ENCODE results near the gene MST1. TPM values are rescaled to one million over a fixed set of nuclear protein-coding genes. Genes with fewer than 3 reads are reported as not detected.

MST1 gene
- total RNA-seq, 1 experiment from 2014 or later = 13.8 TPM

DNA sequence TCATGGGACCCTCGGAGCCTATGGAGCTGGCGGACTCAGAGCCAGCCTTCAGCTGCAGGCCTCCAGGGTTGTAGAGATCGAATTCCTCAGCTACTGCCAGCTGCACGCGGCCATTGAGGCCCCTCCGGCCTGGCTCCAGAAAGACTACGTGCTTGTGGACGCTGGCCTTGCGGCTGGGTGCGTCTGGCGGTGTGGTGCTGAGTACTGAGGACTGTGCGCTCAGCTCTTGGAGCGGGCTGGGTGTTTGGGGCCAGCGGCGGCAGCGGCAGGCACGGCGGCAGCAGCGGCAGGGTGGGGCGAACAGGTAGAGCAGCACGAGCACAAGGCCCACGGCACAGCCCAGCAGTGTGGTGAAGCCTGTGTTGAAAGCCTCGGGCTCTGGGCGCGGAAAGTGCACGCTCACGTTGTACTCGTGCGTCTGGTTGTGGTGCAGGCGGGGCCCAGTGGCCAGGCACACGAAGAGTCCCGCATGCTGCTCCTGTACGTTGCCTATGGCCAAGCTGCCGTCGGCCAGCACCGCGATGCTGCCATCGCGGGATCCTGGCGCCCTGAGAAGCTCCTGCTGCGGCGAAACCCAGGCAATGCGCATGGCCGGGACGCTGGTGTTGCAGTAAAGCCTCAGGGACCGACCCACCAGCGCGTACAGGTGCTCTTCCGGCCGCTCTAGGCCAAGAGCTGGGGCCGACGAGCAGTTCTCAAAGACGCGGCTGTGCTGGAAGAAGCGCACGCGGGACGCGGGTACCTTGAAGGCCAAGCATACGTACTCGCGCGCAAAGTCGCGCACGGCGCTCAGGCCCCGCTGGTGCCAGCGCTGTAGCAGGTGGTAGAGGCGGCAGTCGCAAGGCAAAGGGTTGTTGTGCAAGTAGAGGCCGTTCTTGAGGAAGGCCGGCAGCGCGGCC is 28.9 kb upstream of the MST1 start (continued):
- TF ChIP-seq IRF1 (CRISPR knock-in tag; IDR thresholded peaks at IDR 0.05) = no peak
- no peak for TF ChIP-seq NFYB (CRISPR knock-in tag; conservative IDR thresholded peaks at IDR 0.05; ENCODE audit: low read depth)
- TF ChIP-seq, protein P1, sequence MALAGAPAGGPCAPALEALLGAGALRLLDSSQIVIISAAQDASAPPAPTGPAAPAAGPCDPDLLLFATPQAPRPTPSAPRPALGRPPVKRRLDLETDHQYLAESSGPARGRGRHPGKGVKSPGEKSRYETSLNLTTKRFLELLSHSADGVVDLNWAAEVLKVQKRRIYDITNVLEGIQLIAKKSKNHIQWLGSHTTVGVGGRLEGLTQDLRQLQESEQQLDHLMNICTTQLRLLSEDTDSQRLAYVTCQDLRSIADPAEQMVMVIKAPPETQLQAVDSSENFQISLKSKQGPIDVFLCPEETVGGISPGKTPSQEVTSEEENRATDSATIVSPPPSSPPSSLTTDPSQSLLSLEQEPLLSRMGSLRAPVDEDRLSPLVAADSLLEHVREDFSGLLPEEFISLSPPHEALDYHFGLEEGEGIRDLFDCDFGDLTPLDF (CRISPR knock-in tag; IDR thresholded peaks at IDR 0.05) = no peak
- 0 out of 2 replicates have a peak, but pooled peaks have one; percentile 39 for TF ChIP-seq ZNF671 (CRISPR knock-in tag; IDR thresholded peaks at IDR 0.05)
- TF ChIP-seq TCF7 (CRISPR knock-in tag; IDR thresholded peaks at IDR 0.05; ENCODE audit: low read depth) = 0 out of 2 replicates have a peak, but pooled peaks have one; percentile 52

GRCh38 chr3:49717211-49717958 is 28.1 kb upstream of the MST1 start:
- ChIA-PET POLR2A (no interaction called here), CTCF (interaction anchor here (0.8 to 4.4 kb wide), 8 partner anchors 14 to 377 kb away, joined by 3 to 45 read pairs (median 10); partner anchors contain the start of genes INKA1 and USP4)
- TF ChIP-seq ZNF671 (CRISPR knock-in tag; IDR thresholded peaks at IDR 0.05) = no peak
- no peak for TF ChIP-seq GTF2I (CRISPR knock-in tag; conservative IDR thresholded peaks at IDR 0.05)
- TF ChIP-seq MYBL2 (CRISPR knock-in tag; IDR thresholded peaks at IDR 0.05) = no peak
- TF ChIP-seq TCF7 (CRISPR knock-in tag; IDR thresholded peaks at IDR 0.05; ENCODE audit: low read depth) = no peak
- no peak for TF ChIP-seq TP53 (CRISPR knock-in tag; IDR thresholded peaks at IDR 0.05)
- TF ChIP-seq, protein P2, sequence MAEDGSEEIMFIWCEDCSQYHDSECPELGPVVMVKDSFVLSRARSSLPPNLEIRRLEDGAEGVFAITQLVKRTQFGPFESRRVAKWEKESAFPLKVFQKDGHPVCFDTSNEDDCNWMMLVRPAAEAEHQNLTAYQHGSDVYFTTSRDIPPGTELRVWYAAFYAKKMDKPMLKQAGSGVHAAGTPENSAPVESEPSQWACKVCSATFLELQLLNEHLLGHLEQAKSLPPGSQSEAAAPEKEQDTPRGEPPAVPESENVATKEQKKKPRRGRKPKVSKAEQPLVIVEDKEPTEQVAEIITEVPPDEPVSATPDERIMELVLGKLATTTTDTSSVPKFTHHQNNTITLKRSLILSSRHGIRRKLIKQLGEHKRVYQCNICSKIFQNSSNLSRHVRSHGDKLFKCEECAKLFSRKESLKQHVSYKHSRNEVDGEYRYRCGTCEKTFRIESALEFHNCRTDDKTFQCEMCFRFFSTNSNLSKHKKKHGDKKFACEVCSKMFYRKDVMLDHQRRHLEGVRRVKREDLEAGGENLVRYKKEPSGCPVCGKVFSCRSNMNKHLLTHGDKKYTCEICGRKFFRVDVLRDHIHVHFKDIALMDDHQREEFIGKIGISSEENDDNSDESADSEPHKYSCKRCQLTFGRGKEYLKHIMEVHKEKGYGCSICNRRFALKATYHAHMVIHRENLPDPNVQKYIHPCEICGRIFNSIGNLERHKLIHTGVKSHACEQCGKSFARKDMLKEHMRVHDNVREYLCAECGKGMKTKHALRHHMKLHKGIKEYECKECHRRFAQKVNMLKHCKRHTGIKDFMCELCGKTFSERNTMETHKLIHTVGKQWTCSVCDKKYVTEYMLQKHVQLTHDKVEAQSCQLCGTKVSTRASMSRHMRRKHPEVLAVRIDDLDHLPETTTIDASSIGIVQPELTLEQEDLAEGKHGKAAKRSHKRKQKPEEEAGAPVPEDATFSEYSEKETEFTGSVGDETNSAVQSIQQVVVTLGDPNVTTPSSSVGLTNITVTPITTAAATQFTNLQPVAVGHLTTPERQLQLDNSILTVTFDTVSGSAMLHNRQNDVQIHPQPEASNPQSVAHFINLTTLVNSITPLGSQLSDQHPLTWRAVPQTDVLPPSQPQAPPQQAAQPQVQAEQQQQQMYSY (CRISPR knock-in tag; IDR thresholded peaks at IDR 0.05) = no peak
- DNase-seq (ENCODE audit: low spot score) = peak; percentile 10
- no peaks in the 10 kb centered on the region for H3K27me3 Mint-ChIP-seq (ENCODE audit: low read depth)
- no peak overlapping the region for H3K4me3 Mint-ChIP-seq
- peaks cover 10% of the 10 kb centered on the region for H3K36me3 Mint-ChIP-seq
- no peaks in the 10 kb centered on the region for H3K9me3 Mint-ChIP-seq
- H3K4me1 Mint-ChIP-seq = peaks cover 6% of the 10 kb centered on the region
- H3K27ac Mint-ChIP-seq = no peak overlapping the region
- ATAC-seq = no peak

- Mint-ChIP-seq H3K36me3 (peaks cover 8% of the 10 kb centered on the region), H3K27me3 (ENCODE audit: low read depth) (no peaks in the 10 kb centered on the region), H3K9me3 (no peaks in the 10 kb centered on the region), H3K27ac (no peak overlapping the region), H3K4me3 (no peak overlapping the region), H3K4me1 (peaks cover 6% of the 10 kb centered on the region)
- ChIA-PET CTCF (interaction anchor here (3.4 to 4.4 kb wide), 2 partner anchors 15 to 177 kb away, joined by 23 to 45 read pairs; no protein-coding TSS in a partner anchor), POLR2A (no interaction called here)
- DNase-seq (ENCODE audit: low spot score) = no peak
- ATAC-seq = no peak
- TF ChIP-seq, protein P3, sequence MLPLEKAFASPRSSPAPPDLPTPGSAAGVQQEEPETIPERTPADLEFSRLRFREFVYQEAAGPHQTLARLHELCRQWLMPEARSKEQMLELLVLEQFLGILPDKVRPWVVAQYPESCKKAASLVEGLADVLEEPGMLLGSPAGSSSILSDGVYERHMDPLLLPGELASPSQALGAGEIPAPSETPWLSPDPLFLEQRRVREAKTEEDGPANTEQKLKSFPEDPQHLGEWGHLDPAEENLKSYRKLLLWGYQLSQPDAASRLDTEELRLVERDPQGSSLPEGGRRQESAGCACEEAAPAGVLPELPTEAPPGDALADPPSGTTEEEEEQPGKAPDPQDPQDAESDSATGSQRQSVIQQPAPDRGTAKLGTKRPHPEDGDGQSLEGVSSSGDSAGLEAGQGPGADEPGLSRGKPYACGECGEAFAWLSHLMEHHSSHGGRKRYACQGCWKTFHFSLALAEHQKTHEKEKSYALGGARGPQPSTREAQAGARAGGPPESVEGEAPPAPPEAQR (CRISPR knock-in tag; IDR thresholded peaks at IDR 0.05) = no peak
- TF ChIP-seq MYBL2 (CRISPR knock-in tag; IDR thresholded peaks at IDR 0.05) (no peak), ATF6 (CRISPR knock-in tag; IDR thresholded peaks at IDR 0.05) (no peak), MLX (CRISPR knock-in tag; IDR thresholded peaks at IDR 0.05) (no peak), ATF2 (CRISPR knock-in tag; IDR thresholded peaks at IDR 0.05; ENCODE audit: borderline replicate concordance, low read depth) (no peak), FOXP1 (CRISPR knock-in tag; IDR thresholded peaks at IDR 0.05; ENCODE audit: borderline replicate concordance) (no peak), ZNF317 (CRISPR knock-in tag; IDR thresholded peaks at IDR 0.05; ENCODE audit: borderline replicate concordance, low read depth) (no peak)
- TF ChIP-seq, protein P4, sequence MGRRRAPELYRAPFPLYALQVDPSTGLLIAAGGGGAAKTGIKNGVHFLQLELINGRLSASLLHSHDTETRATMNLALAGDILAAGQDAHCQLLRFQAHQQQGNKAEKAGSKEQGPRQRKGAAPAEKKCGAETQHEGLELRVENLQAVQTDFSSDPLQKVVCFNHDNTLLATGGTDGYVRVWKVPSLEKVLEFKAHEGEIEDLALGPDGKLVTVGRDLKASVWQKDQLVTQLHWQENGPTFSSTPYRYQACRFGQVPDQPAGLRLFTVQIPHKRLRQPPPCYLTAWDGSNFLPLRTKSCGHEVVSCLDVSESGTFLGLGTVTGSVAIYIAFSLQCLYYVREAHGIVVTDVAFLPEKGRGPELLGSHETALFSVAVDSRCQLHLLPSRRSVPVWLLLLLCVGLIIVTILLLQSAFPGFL (CRISPR knock-in tag; IDR thresholded peaks at IDR 0.05; ENCODE audit: borderline replicate concordance) = no peak
These were observed 27.5 kb upstream of the MST1 start for GRCh38 chr3:49716691-49717210.

All from WTC11 (cell line).